ENCODE measurements around the gene RFT1.

The RFT1 gene

DNA sequence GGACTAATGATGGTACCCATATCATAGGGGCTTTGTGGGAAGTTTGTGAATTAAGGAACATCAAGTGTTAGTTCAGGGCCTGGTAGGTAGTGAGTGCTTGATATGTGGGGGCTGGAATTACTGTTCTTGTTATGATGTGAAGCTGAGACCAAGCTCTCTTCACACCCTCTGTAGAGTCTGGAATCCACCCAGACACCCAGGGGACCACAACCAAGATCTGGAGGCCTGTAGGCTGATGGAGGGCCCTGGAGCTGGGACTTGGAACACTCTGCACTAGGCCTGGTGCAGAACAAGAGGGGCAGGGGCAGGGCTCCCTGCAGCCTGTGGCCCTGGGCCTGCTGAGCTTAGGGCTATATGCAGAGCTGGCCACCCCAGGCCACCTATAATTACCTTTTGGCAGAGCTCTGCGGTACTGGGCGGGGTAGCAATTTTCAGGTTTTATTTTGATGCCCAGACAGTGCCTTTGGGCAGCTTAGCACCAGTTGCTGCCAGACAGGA, 17.7 kb upstream of the RFT1 start:
- Histone ChIP-seq H3K18ac (ENCODE audit: low read length) (no peak overlapping the region), H3K14ac (ENCODE audit: low read length) (no peak overlapping the region), H4K8ac (ENCODE audit: low read depth, low read length) (no peak overlapping the region), H3K23ac (ENCODE audit: low read length) (no peak overlapping the region), H3K27ac (ENCODE audit: low read depth, low read length) (no peak overlapping the region), H3K27me3 (ENCODE audit: insufficient read depth, low read length) (no peaks in the 10 kb centered on the region), H2BK120ac (ENCODE audit: insufficient read depth, low read length, poor library complexity) (no peak overlapping the region), H3K79me2 (ENCODE audit: control insufficient read depth, insufficient read depth, low read length, poor library complexity) (no peaks in the 10 kb centered on the region), H3K9ac (ENCODE audit: low read length) (no peak overlapping the region), H3K79me1 (ENCODE audit: low read length) (no peaks in the 10 kb centered on the region), H2AK5ac (ENCODE audit: low read length) (no peak overlapping the region), H2AFZ (ENCODE audit: insufficient read depth, low read length, poor library complexity) (no peak overlapping the region), H3K4me1 (ENCODE audit: control insufficient read depth in 1 of 2, insufficient read depth in 2 of 2, low read length in 2 of 2) (no peaks in the 10 kb centered on the region), H4K12ac (ENCODE audit: low read depth, low read length) (no peak overlapping the region), H4K91ac (ENCODE audit: low read depth, low read length) (no peak overlapping the region), H3K9me3 (ENCODE audit: insufficient read depth, low read depth, low read length) (peaks cover 1% of the 10 kb centered on the region), H3K4me2 (ENCODE audit: low read length) (no peak overlapping the region), H3K4ac (ENCODE audit: low read depth, low read length) (no peak overlapping the region), H3K4me3 (ENCODE audit: low read depth, low read length) (no peak overlapping the region), H2BK5ac (ENCODE audit: low read depth, low read length, poor library complexity) (no peak overlapping the region), H2BK12ac (ENCODE audit: low read length) (no peak overlapping the region), H3K36me3 (ENCODE audit: control insufficient read depth in 1 of 2, insufficient read depth in 2 of 2, low read length in 2 of 2) (no peaks in the 10 kb centered on the region)
- no peak for DNase-seq
- WGBS (ENCODE audit: extremely low coverage, insufficient coverage, insufficient read length), result no CpG with 5 or more reads among the region's 2 CpGs

DNA sequence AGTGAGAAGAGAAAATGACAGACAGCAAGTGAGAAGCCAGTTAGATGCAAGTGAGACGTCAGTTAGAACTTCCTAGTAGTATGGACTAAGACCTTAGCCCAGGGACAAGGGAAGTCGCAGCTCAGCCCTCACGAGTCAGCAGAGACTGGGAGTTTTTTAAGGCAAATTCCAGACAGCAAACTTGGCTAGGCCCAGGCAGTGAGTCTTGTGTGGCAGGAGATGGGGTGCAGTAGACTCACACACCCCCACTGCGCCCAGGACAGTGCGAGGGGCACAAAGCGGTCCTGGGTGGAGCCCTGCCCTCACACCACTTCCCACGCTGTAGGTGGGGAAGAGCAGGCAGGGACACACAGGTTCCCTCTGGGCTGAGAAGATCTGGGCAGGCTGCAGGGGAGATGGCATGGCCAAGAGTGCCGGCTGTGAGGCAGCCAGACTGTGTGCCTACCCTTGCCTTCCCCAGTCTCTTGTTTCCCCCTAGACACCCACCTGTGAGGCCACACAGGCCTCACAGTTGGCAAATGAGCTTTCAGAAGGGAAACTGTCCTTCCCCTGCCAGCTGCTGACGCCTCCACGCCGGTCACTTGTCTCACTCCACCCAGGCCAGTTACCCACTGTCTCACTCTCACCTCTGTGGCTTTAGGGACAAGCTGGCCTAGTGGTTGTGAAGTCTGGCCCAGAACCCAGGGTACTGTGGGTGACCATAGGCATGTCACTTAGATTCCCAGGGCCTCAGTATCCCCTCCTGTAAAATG, 17.1 kb upstream of the RFT1 start:
- H3K36me3 ChIP-seq (ENCODE audit: control insufficient read depth in 1 of 2, insufficient read depth in 2 of 2, low read length in 2 of 2), result no peaks in the 10 kb centered on the region
- no peak overlapping the region for H3K23ac ChIP-seq (ENCODE audit: low read length)
- H4K91ac ChIP-seq (ENCODE audit: low read depth, low read length), result no peak overlapping the region
- H2AFZ ChIP-seq (ENCODE audit: insufficient read depth, low read length, poor library complexity), result no peak overlapping the region
- no CpG with 5 or more reads among the region's 11 CpGs for WGBS (ENCODE audit: extremely low coverage, insufficient coverage, insufficient read length)
- H3K9ac ChIP-seq (ENCODE audit: low read length), result no peak overlapping the region
- H3K4me2 ChIP-seq (ENCODE audit: low read length), result no peak overlapping the region
- no peak overlapping the region for H2AK5ac ChIP-seq (ENCODE audit: low read length)
- DNase-seq, result peak in 1 of 2 donors; percentile 14
- no peaks in the 10 kb centered on the region for H3K4me1 ChIP-seq (ENCODE audit: control insufficient read depth in 1 of 2, insufficient read depth in 2 of 2, low read length in 2 of 2)
- H3K27me3 ChIP-seq (ENCODE audit: insufficient read depth, low read length), result no peaks in the 10 kb centered on the region
- no peak overlapping the region for H3K14ac ChIP-seq (ENCODE audit: low read length)
- peaks cover 1% of the 10 kb centered on the region for H3K9me3 ChIP-seq (ENCODE audit: insufficient read depth, low read depth, low read length)
- no peak overlapping the region for H2BK5ac ChIP-seq (ENCODE audit: low read depth, low read length, poor library complexity)
- H3K79me2 ChIP-seq (ENCODE audit: control insufficient read depth, insufficient read depth, low read length, poor library complexity), result no peaks in the 10 kb centered on the region
- H3K4me3 ChIP-seq (ENCODE audit: low read depth, low read length), result no peak overlapping the region
- no peak overlapping the region for H4K12ac ChIP-seq (ENCODE audit: low read depth, low read length)
- no peaks in the 10 kb centered on the region for H3K79me1 ChIP-seq (ENCODE audit: low read length)
- H3K4ac ChIP-seq (ENCODE audit: low read depth, low read length), result no peak overlapping the region
- no peak overlapping the region for H3K27ac ChIP-seq (ENCODE audit: low read depth, low read length)
- H2BK120ac ChIP-seq (ENCODE audit: insufficient read depth, low read length, poor library complexity), result no peak overlapping the region
- H3K18ac ChIP-seq (ENCODE audit: low read length), result no peak overlapping the region
- no peak overlapping the region for H2BK12ac ChIP-seq (ENCODE audit: low read length)
- H4K8ac ChIP-seq (ENCODE audit: low read depth, low read length), result no peak overlapping the region

DNA sequence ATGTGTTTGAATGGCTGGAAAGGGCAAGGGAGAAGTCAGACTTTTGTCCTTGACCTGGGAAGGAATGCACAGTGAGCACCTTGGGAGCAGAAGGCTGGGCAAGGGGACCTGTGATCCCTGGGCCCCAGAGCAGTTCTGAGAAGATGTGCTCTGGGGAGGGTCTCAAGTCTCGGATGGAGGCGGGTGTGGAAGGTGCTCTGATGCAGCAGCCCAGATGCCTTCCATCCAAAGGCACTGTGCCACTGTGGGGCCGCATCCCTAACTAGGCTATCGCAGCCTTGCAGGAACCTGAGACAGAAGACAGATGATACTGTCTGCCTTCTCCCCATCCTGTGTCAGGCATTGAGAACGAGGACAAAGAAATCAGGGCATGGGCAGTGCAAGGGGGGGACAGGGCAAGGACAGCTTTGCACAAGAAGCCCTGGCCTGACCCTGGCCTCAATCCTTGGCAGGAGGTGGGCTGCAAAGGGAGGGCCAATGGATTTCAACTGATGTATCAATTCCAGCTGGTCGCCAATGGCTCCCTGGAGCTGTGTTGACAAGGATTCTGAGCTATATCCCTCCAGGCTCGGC, 16.2 kb upstream of the RFT1 start:
- Histone ChIP-seq H3K27ac (ENCODE audit: low read depth, low read length) (no peak overlapping the region), H3K36me3 (ENCODE audit: control insufficient read depth in 1 of 2, insufficient read depth in 2 of 2, low read length in 2 of 2) (no peaks in the 10 kb centered on the region), H3K4me3 (ENCODE audit: low read depth, low read length) (no peak overlapping the region), H4K91ac (ENCODE audit: low read depth, low read length) (no peak overlapping the region), H3K9me3 (ENCODE audit: insufficient read depth, low read depth, low read length) (peaks cover 1% of the 10 kb centered on the region), H3K9ac (ENCODE audit: low read length) (no peak overlapping the region), H3K4me1 (ENCODE audit: control insufficient read depth in 1 of 2, insufficient read depth in 2 of 2, low read length in 2 of 2) (no peaks in the 10 kb centered on the region), H3K27me3 (ENCODE audit: insufficient read depth, low read length) (no peaks in the 10 kb centered on the region), H3K79me2 (ENCODE audit: control insufficient read depth, insufficient read depth, low read length, poor library complexity) (no peaks in the 10 kb centered on the region), H3K18ac (ENCODE audit: low read length) (no peak overlapping the region), H4K8ac (ENCODE audit: low read depth, low read length) (no peak overlapping the region), H2AK5ac (ENCODE audit: low read length) (no peak overlapping the region), H2BK12ac (ENCODE audit: low read length) (no peak overlapping the region), H3K14ac (ENCODE audit: low read length) (no peak overlapping the region), H3K79me1 (ENCODE audit: low read length) (no peaks in the 10 kb centered on the region), H2AFZ (ENCODE audit: insufficient read depth, low read length, poor library complexity) (no peak overlapping the region), H2BK5ac (ENCODE audit: low read depth, low read length, poor library complexity) (no peak overlapping the region), H4K12ac (ENCODE audit: low read depth, low read length) (no peak overlapping the region), H3K4ac (ENCODE audit: low read depth, low read length) (no peak overlapping the region), H2BK120ac (ENCODE audit: insufficient read depth, low read length, poor library complexity) (no peak overlapping the region), H3K4me2 (ENCODE audit: low read length) (no peak overlapping the region), H3K23ac (ENCODE audit: low read length) (no peak overlapping the region)
- no CpG with 5 or more reads among the region's 7 CpGs for WGBS (ENCODE audit: extremely low coverage, insufficient coverage, insufficient read length)
- no peak for DNase-seq

DNA sequence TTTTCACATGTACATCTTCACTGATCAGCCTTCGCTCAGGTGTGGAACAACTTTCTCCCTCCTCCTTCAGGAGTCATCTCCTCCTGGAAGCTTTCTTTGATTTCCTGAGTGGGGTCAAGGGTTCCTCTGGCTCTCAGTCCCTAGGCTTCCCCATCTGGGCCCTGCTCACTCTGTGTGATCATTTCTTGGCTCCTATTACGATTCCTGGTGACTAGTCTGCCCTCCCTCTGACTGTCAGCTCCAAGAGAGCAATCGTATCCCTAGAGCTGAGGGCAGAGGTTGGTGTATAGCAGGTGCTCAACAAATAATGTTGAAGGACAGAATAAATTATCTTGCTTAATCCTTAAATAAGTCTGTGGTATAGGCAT, 15.5 kb upstream of the RFT1 start:
- no peak for DNase-seq

More for the DNA sequence above, 15.5 kb upstream of the RFT1 start:
- Histone ChIP-seq H3K23ac (ENCODE audit: low read length) (no peak overlapping the region), H4K12ac (ENCODE audit: low read depth, low read length) (no peak overlapping the region), H3K36me3 (ENCODE audit: control insufficient read depth in 1 of 2, insufficient read depth in 2 of 2, low read length in 2 of 2) (no peaks in the 10 kb centered on the region), H3K9ac (ENCODE audit: low read length) (no peak overlapping the region), H4K91ac (ENCODE audit: low read depth, low read length) (no peak overlapping the region), H2BK5ac (ENCODE audit: low read depth, low read length, poor library complexity) (no peak overlapping the region), H3K79me1 (ENCODE audit: low read length) (no peaks in the 10 kb centered on the region), H3K4me1 (ENCODE audit: control insufficient read depth in 1 of 2, insufficient read depth in 2 of 2, low read length in 2 of 2) (no peaks in the 10 kb centered on the region), H2BK120ac (ENCODE audit: insufficient read depth, low read length, poor library complexity) (no peak overlapping the region), H2AFZ (ENCODE audit: insufficient read depth, low read length, poor library complexity) (no peak overlapping the region), H3K4me2 (ENCODE audit: low read length) (no peak overlapping the region), H3K4me3 (ENCODE audit: low read depth, low read length) (no peak overlapping the region), H3K18ac (ENCODE audit: low read length) (no peak overlapping the region), H3K14ac (ENCODE audit: low read length) (no peak overlapping the region), H3K9me3 (ENCODE audit: insufficient read depth, low read depth, low read length) (peaks cover 1% of the 10 kb centered on the region), H3K27me3 (ENCODE audit: insufficient read depth, low read length) (no peaks in the 10 kb centered on the region), H4K8ac (ENCODE audit: low read depth, low read length) (no peak overlapping the region), H3K27ac (ENCODE audit: low read depth, low read length) (no peak overlapping the region), H3K79me2 (ENCODE audit: control insufficient read depth, insufficient read depth, low read length, poor library complexity) (no peaks in the 10 kb centered on the region), H2AK5ac (ENCODE audit: low read length) (no peak overlapping the region), H3K4ac (ENCODE audit: low read depth, low read length) (no peak overlapping the region), H2BK12ac (ENCODE audit: low read length) (no peak overlapping the region)
- no CpG with 5 or more reads among the region's 3 CpGs for WGBS (ENCODE audit: extremely low coverage, insufficient coverage, insufficient read length)
